Stimulated activated CD8-positive, alpha-beta memory T cell treated with anti-CD3 and anti-CD28 coated beads, Interleukin-12 subunit alpha, Interleukin-12 subunit beta, amount 100 ng/mL, for 24 hours (primary cell): ENCODE measurements around the gene DPF3.

Experiments used
- DNase-seq: peaks from one replicate; pipeline ENCODE4 v3.0.0-alpha.2; 2020; ENCODE audit errors: extremely low read depth

DPF3 gene

GRCh38 chr14:72646861-72647528 lies 246.9 kb downstream of the DPF3 start:
- no peak for DNase-seq

GRCh38 chr14:72645706-72646105 lies 248.2 kb downstream of the DPF3 start:
- no peak for DNase-seq

GRCh38 chr14:72644758-72645489 lies 249.0 kb downstream of the DPF3 start:
- no peak for DNase-seq

- DNase-seq, result no peak
Observed at GRCh38 chr14:72644038-72644437, 249.9 kb downstream of the DPF3 start.

- DNase-seq, result no peak
Observed at GRCh38 chr14:72643317-72643801, 250.5 kb downstream of the DPF3 start.

- no peak for DNase-seq
Observed at GRCh38 chr14:72640911-72641485, 252.9 kb downstream of the DPF3 start.

- no peak for DNase-seq
Observed at GRCh38 chr14:72638021-72638420, 255.9 kb downstream of the DPF3 start.

- no peak for DNase-seq
Observed at GRCh38 chr14:72636871-72637270, 257.0 kb downstream of the DPF3 start.

- no peak for DNase-seq
Observed at GRCh38 chr14:72636094-72636493, 257.8 kb downstream of the DPF3 start.

GRCh38 chr14:72634691-72635616 lies 258.9 kb downstream of the DPF3 start:
- no peak for DNase-seq

GRCh38 chr14:72633551-72633950 lies 260.4 kb downstream of the DPF3 start:
- no peak for DNase-seq

GRCh38 chr14:72632727-72633126 lies 261.2 kb downstream of the DPF3 start:
- DNase-seq, result no peak

GRCh38 chr14:72631401-72631800 lies 262.5 kb downstream of the DPF3 start:
- no peak for DNase-seq

GRCh38 chr14:72630374-72630773 lies 263.5 kb downstream of the DPF3 start:
- no peak for DNase-seq

- no peak for DNase-seq
Observed at GRCh38 chr14:72629534-72629933, 264.4 kb downstream of the DPF3 start.

- DNase-seq, result no peak
Observed at GRCh38 chr14:72625689-72626088, 268.2 kb downstream of the DPF3 start.

GRCh38 chr14:72621387-72622065 lies 272.4 kb downstream of the DPF3 start:
- no peak for DNase-seq

GRCh38 chr14:72619881-72620280 lies 274.0 kb downstream of the DPF3 start:
- no peak for DNase-seq

- no peak for DNase-seq
Observed at GRCh38 chr14:72619111-72619571, 274.8 kb downstream of the DPF3 start.

GRCh38 chr14:72618424-72618823 lies 275.5 kb downstream of the DPF3 start:
- no peak for DNase-seq

- DNase-seq, result no peak
Observed at GRCh38 chr14:72617391-72618031, 276.4 kb downstream of the DPF3 start.
